Measurements from ENCODE around the gene LYPD6B. TPM values are rescaled to one million over a fixed set of nuclear protein-coding genes. Genes with fewer than 3 reads are reported as not detected.
A peak's percentile ranks its signal among the peaks of the same experiment; 100 is the strongest.

Gene LYPD6B
- polyA plus RNA-seq, 3 donors = not detected

- no peaks in the 10 kb centered on the region for H3K36me3 ChIP-seq (replicated peaks in 1 of 2; ENCODE audit: control insufficient read depth in 1 of 2, insufficient read depth in 2 of 2, low read length in 2 of 2)
- Mint-ChIP-seq H3K27me3 (ENCODE audit: low read depth in 3 of 3) (peaks cover 2 to 7% (median 3%) of the 10 kb centered on the region in 3 donors), H3K36me3 (no peaks in the 10 kb centered on the region), H3K4me1 (no peaks in the 10 kb centered on the region), H3K4me3 (no peak overlapping the region), H3K27ac (peak overlapping the region in 1 of 7 donors; percentile 33), H3K9me3 (no peaks in the 10 kb centered on the region)
- H3K79me2 ChIP-seq (ENCODE audit: insufficient read depth, low read length) = no peaks in the 10 kb centered on the region
- H3K27ac ChIP-seq (ENCODE audit: low read depth in 1 of 2, low read length in 2 of 2) = no peak overlapping the region
- no peaks in the 10 kb centered on the region for H4K20me1 ChIP-seq (ENCODE audit: insufficient read depth, low read length)
- H3K4me2 ChIP-seq (replicated peaks; ENCODE audit: extremely low read depth, low read length, poor library complexity, severe bottlenecking) = no peak overlapping the region
- intact Hi-C loops (cut with micrococcal nuclease) = no loop called here
- no peak for DNase-seq
- H3K9me3 ChIP-seq (replicated peaks in 1 of 2; ENCODE audit: control insufficient read depth in 1 of 2, insufficient read depth in 1 of 2, low read length in 2 of 2) = no peaks in the 10 kb centered on the region
- WGBS (ENCODE audit: insufficient coverage) = 100% methylated on average over 1 of the region's 1 CpG
- no peaks in the 10 kb centered on the region for H3K4me1 ChIP-seq (ENCODE audit: control insufficient read depth in 1 of 2, insufficient read depth in 2 of 2, low read length in 2 of 2)
- H3K9ac ChIP-seq (ENCODE audit: insufficient read depth, low read length, poor library complexity, severe bottlenecking) = no peak overlapping the region
- no peak for TF ChIP-seq CTCF (IDR thresholded peaks at IDR 0.05)
- no peak overlapping the region for H3K4me3 ChIP-seq (replicated peaks in 1 of 3; ENCODE audit: low read depth in 2 of 3, low read length in 3 of 3)
- H3K27me3 ChIP-seq (ENCODE audit: control insufficient read depth in 2 of 2, insufficient read depth in 2 of 2, low read length in 2 of 2) = no peaks in the 10 kb centered on the region
- H2AFZ ChIP-seq (ENCODE audit: insufficient read depth, low read depth, low read length, poor library complexity, severe bottlenecking) = no peak overlapping the region
These were observed 21.3 kb downstream of the LYPD6B start for GRCh38 chr2:149059822-149060221.

GRCh38 chr2:149061133-149061745 lies 22.7 kb downstream of the LYPD6B start:
- no peak overlapping the region for H3K4me3 ChIP-seq (replicated peaks in 1 of 3; ENCODE audit: low read depth in 2 of 3, low read length in 3 of 3)
- DNase-seq = no peak
- no peak for TF ChIP-seq CTCF (IDR thresholded peaks at IDR 0.05)
- no peaks in the 10 kb centered on the region for H3K4me1 ChIP-seq (ENCODE audit: control insufficient read depth in 1 of 2, insufficient read depth in 2 of 2, low read length in 2 of 2)
- H4K20me1 ChIP-seq (ENCODE audit: insufficient read depth, low read length) = no peaks in the 10 kb centered on the region
- no peaks in the 10 kb centered on the region for H3K27me3 ChIP-seq (ENCODE audit: control insufficient read depth in 2 of 2, insufficient read depth in 2 of 2, low read length in 2 of 2)
- H3K9me3 Mint-ChIP-seq = no peaks in the 10 kb centered on the region
- peaks cover 2 to 7% (median 3%) of the 10 kb centered on the region in 3 donors for H3K27me3 Mint-ChIP-seq (ENCODE audit: low read depth in 3 of 3)
- no peaks in the 10 kb centered on the region for H3K9me3 ChIP-seq (replicated peaks in 1 of 2; ENCODE audit: control insufficient read depth in 1 of 2, insufficient read depth in 1 of 2, low read length in 2 of 2)
- H3K9ac ChIP-seq (ENCODE audit: insufficient read depth, low read length, poor library complexity, severe bottlenecking) = no peak overlapping the region
- H3K4me2 ChIP-seq (replicated peaks; ENCODE audit: extremely low read depth, low read length, poor library complexity, severe bottlenecking) = no peak overlapping the region
- no peaks in the 10 kb centered on the region for H3K36me3 ChIP-seq (replicated peaks in 1 of 2; ENCODE audit: control insufficient read depth in 1 of 2, insufficient read depth in 2 of 2, low read length in 2 of 2)
- H3K4me3 Mint-ChIP-seq = no peak overlapping the region
- no peaks in the 10 kb centered on the region for H3K36me3 Mint-ChIP-seq
- H3K79me2 ChIP-seq (ENCODE audit: insufficient read depth, low read length) = no peaks in the 10 kb centered on the region
- no CpG with 5 or more reads among the region's 2 CpGs for WGBS (ENCODE audit: insufficient coverage)
- no peak overlapping the region for H3K27ac ChIP-seq (ENCODE audit: low read depth in 1 of 2, low read length in 2 of 2)
- no peak overlapping the region for H3K27ac Mint-ChIP-seq
- H2AFZ ChIP-seq (ENCODE audit: insufficient read depth, low read depth, low read length, poor library complexity, severe bottlenecking) = no peak overlapping the region
- intact Hi-C loops (cut with micrococcal nuclease) = no loop called here
- no peaks in the 10 kb centered on the region for H3K4me1 Mint-ChIP-seq
